Transverse colon (tissue), 4 donors: ENCODE results near the gene TM4SF18. TPM values are rescaled to one million over a fixed set of nuclear protein-coding genes. Genes with fewer than 3 reads are reported as not detected.
A peak's percentile ranks its signal among the peaks of the same experiment; 100 is the strongest.
"Not testable (repeated sequence)": the region's sequence is repeated elsewhere in the genome, so short reads cannot be mapped to it uniquely, and the experiment has no call there.

Experiments used
- DNase-seq: peaks from one replicate; pipeline ENCODE4 v3.0.0-alpha.2; 2019
- H3K27ac ChIP-seq, 4 donors: fragments of 200-600 bp; sonication (generic); 2 replicates each; pipeline ENCODE4 v1.5.1; 2016 to 2018; ENCODE audit warnings: inconsistent platforms in 4 of 4
- H3K27me3 ChIP-seq: fragments of 200-600 bp; sonication (generic); 2 replicates; pipeline ENCODE4 v1.5.1; 2017; ENCODE audit warnings: inconsistent platforms
- H3K36me3 ChIP-seq, 4 donors: fragments of 200-600 bp; sonication (generic); 2 replicates each; pipeline ENCODE4 v1.5.1; 2017 to 2019; ENCODE audit warnings: inconsistent platforms in 4 of 4
- H3K4me1 ChIP-seq, 4 donors: fragments of 200-600 bp; sonication (generic); 2 replicates each; pipeline ENCODE4 v1.5.1; 2017 to 2020; ENCODE audit warnings: inconsistent platforms in 4 of 4
- H3K4me3 ChIP-seq, 4 donors: fragments of 200-600 bp; sonication (generic); 1 replicate in 1 of 4; 2 replicates in 3 of 4; pipeline versions ENCODE4 v1.5.1 to v1.6.1; 2017 to 2019; ENCODE audit warnings: inconsistent platforms in 4 of 4
- H3K9me3 ChIP-seq, 2 donors: fragments of 200-600 bp; sonication (generic); 2 replicates each; pipeline ENCODE4 v1.5.1; 2017 to 2019; ENCODE audit warnings: inconsistent platforms in 2 of 2
- CTCF ChIP-seq, 5 experiments: fragments of 200-600 bp in 3 of 5; fragments of 450-650 bp in 2 of 5; sonication (generic) in 3 of 5; IDR thresholded peaks; 1 replicate in 2 of 5; 2 replicates in 3 of 5; pipeline ENCODE4 v1.5.1; 2016 to 2017; ENCODE audit warnings: antibody characterized with exemption in 5 of 5, inconsistent platforms in 3 of 5, mild to moderate bottlenecking in 2 of 5, moderate library complexity in 1 of 5
- EP300 ChIP-seq: sonication (generic); formaldehyde crosslinking; IDR thresholded peaks from one replicate; pipeline ENCODE4 v1.6.1; 2017; ENCODE audit warnings: antibody characterized with exemption, low read depth
- POLR2A ChIP-seq: fragments of 450-650 bp; IDR thresholded peaks from one replicate; pipeline ENCODE4 v1.6.1; 2016; ENCODE audit warnings: antibody characterized with exemption, mild to moderate bottlenecking, moderate library complexity
- POLR2AphosphoS5 ChIP-seq, 3 donors: sonication (generic); formaldehyde crosslinking; IDR thresholded peaks; one replicate each; pipeline ENCODE4 v1.6.1; 2016; ENCODE audit warnings: antibody characterized with exemption in 3 of 3
- WGBS, 2 donors: methylation state at CpG; one replicate each; pipeline ENCODE4 v1.1.5; 2018; ENCODE audit warnings: low coverage in 1 of 2; 5-methylcytosine and 5-hydroxymethylcytosine counted together
- in situ Hi-C, 4 donors: fragments of 200-750 bp; cut with MboI; loops; one replicate each; pipeline versions ENCODE4 v1.15.0 to v1.15.1; 2017; ENCODE audit warnings: low sequenced_read_pairs in 3 of 4, low pct_ligation_motif_present in 1 of 4, low pct_unique_long_range_greater_than_20kb in 1 of 4
- intact Hi-C: fragments of 100-400 bp; cut with DNase I; formaldehyde crosslinking; loops from one replicate; pipeline ENCODE4 v1.15.1; 2023; ENCODE audit warnings: low total_unique reads
- total RNA-seq, 4 donors: library from RNA; depleted of rRNA; stranded (reverse); fragments of >200 nt; gene quantifications; one replicate each; pipeline ENCODE4 v1.1.0, GENCODE V29; 2016

The TM4SF18 gene
- total RNA-seq, 4 donors from 2014 or later: 0.80 to 1.4 (median 0.82) TPM; not detected in 1

GRCh38 chr3:149339931-149340309 lies 6.5 kb upstream of the TM4SF18 start:
- Histone ChIP-seq H3K4me1 (peaks cover 0 to 6% (median 3%) of the 10 kb centered on the region in 4 donors), H3K36me3 (no peaks in the 10 kb centered on the region), H3K27ac (peak overlapping the region; percentile 28 to 60 (median 54)), H3K9me3 (no peaks in the 10 kb centered on the region), H3K27me3 (no peaks in the 10 kb centered on the region), H3K4me3 (no peak overlapping the region)
- 14 to 16% methylated on average over 1 to 5 of the region's 5 CpGs for WGBS, 2 donors
- intact Hi-C loops: no loop called here
- in situ Hi-C loops: no loop called here
- TF ChIP-seq POLR2AphosphoS5 (IDR thresholded peaks at IDR 0.05) (peak; percentile 20 to 60 (median 50)), EP300 (peak; percentile 73), POLR2A (no peak), CTCF (IDR thresholded peaks at IDR 0.05) (no peak)
- DNase-seq: peak; percentile 46

DNA sequence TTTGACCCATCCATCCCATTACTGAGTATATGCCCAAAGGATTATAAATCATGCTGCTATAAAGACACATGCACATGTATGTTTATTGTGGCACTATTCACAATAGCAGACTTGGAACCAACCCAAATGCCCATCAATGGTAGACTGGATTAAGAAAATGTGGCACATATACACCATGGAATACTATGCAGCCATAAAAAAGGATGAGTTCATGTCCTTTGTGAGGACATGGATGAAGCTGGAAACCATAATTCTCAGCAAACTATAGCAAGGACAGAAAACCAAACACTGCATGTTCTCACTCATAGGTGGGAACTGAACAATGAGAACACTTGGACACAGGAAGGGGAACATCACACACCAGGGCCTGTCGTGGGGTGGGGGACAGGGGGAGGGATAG lies 4.0 kb upstream of the TM4SF18 start:
- intact Hi-C loops, H3K9me3 ChIP-seq, H3K27ac ChIP-seq: not testable (repeated sequence)

GRCh38 chr3:149336925-149337324 lies 3.5 kb upstream of the TM4SF18 start:
- H3K36me3 ChIP-seq: no peaks in the 10 kb centered on the region
- H3K9me3 ChIP-seq: no peaks in the 10 kb centered on the region
- in situ Hi-C loops (no loop called here), intact Hi-C loops (no loop called here)
- peaks cover 0 to 6% (median 3%) of the 10 kb centered on the region in 4 donors for H3K4me1 ChIP-seq
- TF ChIP-seq POLR2A (no peak), CTCF (IDR thresholded peaks at IDR 0.05) (no peak), POLR2AphosphoS5 (IDR thresholded peaks at IDR 0.05) (no peak)
- H3K27me3 ChIP-seq: no peaks in the 10 kb centered on the region
- no peak for DNase-seq
- H3K27ac ChIP-seq: no peak overlapping the region
- H3K4me3 ChIP-seq: no peak overlapping the region

More for the DNA sequence above, 4.0 kb upstream of the TM4SF18 start:
- H3K4me3 ChIP-seq, DNase-seq, H3K4me1 ChIP-seq, H3K36me3 ChIP-seq, H3K27me3 ChIP-seq, in situ Hi-C loops: not testable (repeated sequence)
- WGBS, 2 donors: 86% methylated on average over 1 of the region's 1 CpG; no CpG with 5 or more reads in 1 of the 2 donors

GRCh38 chr3:149332771-149333170 lies 665 bp downstream of the TM4SF18 start:
- H3K27me3 ChIP-seq: no peaks in the 10 kb centered on the region
- DNase-seq: no peak
- no peak overlapping the region for H3K27ac ChIP-seq
- in situ Hi-C loops: no loop called here
- intact Hi-C loops: no loop called here
- no peak for TF ChIP-seq EP300
- no peak for TF ChIP-seq CTCF (IDR thresholded peaks at IDR 0.05)
- no peak for TF ChIP-seq POLR2A
- no peak for TF ChIP-seq POLR2AphosphoS5 (IDR thresholded peaks at IDR 0.05)
- H3K4me1 ChIP-seq: no peaks in the 10 kb centered on the region
- H3K36me3 ChIP-seq: no peaks in the 10 kb centered on the region
- H3K9me3 ChIP-seq: no peaks in the 10 kb centered on the region
- no peak overlapping the region for H3K4me3 ChIP-seq

GRCh38 chr3:149332227-149332765 lies 1.1 kb downstream of the TM4SF18 start:
- 8 to 18% methylated on average over 1 of the region's 1 CpG for WGBS, 2 donors
- H3K4me3 ChIP-seq: no peak overlapping the region
- no peaks in the 10 kb centered on the region for H3K4me1 ChIP-seq
- in situ Hi-C loops (no loop called here), intact Hi-C loops (no loop called here)
- H3K27ac ChIP-seq: no peak overlapping the region
- no peak for DNase-seq
- no peaks in the 10 kb centered on the region for H3K9me3 ChIP-seq
- H3K27me3 ChIP-seq: no peaks in the 10 kb centered on the region
- TF ChIP-seq EP300 (no peak), POLR2AphosphoS5 (IDR thresholded peaks at IDR 0.05) (no peak), CTCF (IDR thresholded peaks at IDR 0.05) (no peak), POLR2A (no peak)
- no peaks in the 10 kb centered on the region for H3K36me3 ChIP-seq
